ENCODE data around the gene CRYZ. TPM values are rescaled to one million over a fixed set of nuclear protein-coding genes. Genes with fewer than 3 reads are reported as not detected.
"Not testable (repeated sequence)": the region's sequence is repeated elsewhere in the genome, so short reads cannot be mapped to it uniquely, and the experiment has no call there.

Gene CRYZ
- total and polyA plus RNA-seq, 11 donors, result 12.7 to 54.1 (median 38.6) TPM

GRCh38 chr1:74677926-74678325, 54.9 kb downstream of the CRYZ start:
- no peak for TF ChIP-seq POLR2A (IDR thresholded peaks at IDR 0.05)
- TF ChIP-seq CTCF (IDR thresholded peaks at IDR 0.05), result no peak
- DNase-seq (no peak), ATAC-seq (no peak)
- H3K27me3 ChIP-seq, result peaks cover 0 to 25% (median 13%) of the 10 kb centered on the region in 9 donors
- no peaks in the 10 kb centered on the region for H3K36me3 ChIP-seq
- no peak overlapping the region for H3K27ac ChIP-seq
- no peaks in the 10 kb centered on the region for H3K9me3 ChIP-seq
- peaks cover 0 to 10% (median 0%) of the 10 kb centered on the region in 12 donors for H3K4me1 ChIP-seq
- intact Hi-C loops (cut with DNase I), result no loop called here
- no peak overlapping the region for H3K4me3 ChIP-seq

- peaks cover 0 to 10% (median 0%) of the 10 kb centered on the region in 12 donors for H3K4me1 ChIP-seq
- peaks cover 0 to 12% (median 0%) of the 10 kb centered on the region in 12 donors for H3K9me3 ChIP-seq
- intact Hi-C loops (cut with DNase I), result no loop called here
- no peak overlapping the region for H3K4me3 ChIP-seq
- ATAC-seq, result no peak
- peaks cover 0 to 25% (median 15%) of the 10 kb centered on the region in 9 donors for H3K27me3 ChIP-seq
- H3K36me3 ChIP-seq, result no peaks in the 10 kb centered on the region
- TF ChIP-seq POLR2A (IDR thresholded peaks at IDR 0.05) (no peak), CTCF (IDR thresholded peaks at IDR 0.05) (no peak)
- DNase-seq, result no peak
- H3K27ac ChIP-seq, result no peak overlapping the region
- WGBS, 4 donors, result 54 to 68% (median 64%) methylated on average over 6 of the region's 6 CpGs
Measured at GRCh38 chr1:74674278-74675048, 58.4 kb downstream of the CRYZ start.

GRCh38 chr1:74673351-74674111, 59.3 kb downstream of the CRYZ start, which contains the start of gene ERICH3:
Gene ERICH3, minus strand, starts transcription at chr1:74673792. Its CDS starts 273 bp downstream, at chr1:74673519.
- TF ChIP-seq CTCF (IDR thresholded peaks at IDR 0.05) (no peak), POLR2A (IDR thresholded peaks at IDR 0.05) (no peak)
- H3K9me3 ChIP-seq, result peaks cover 0 to 12% (median 0%) of the 10 kb centered on the region in 12 donors
- WGBS, 4 donors, result 3 to 18% (median 8%) methylated on average over 20 to 44 of the region's 44 CpGs
- no peak within 1 kb of the TSS for H3K27ac ChIP-seq
- peak in 2 of 4 donors; percentile 16 to 18 for ATAC-seq
- peak within 1 kb of the TSS in 10 of 12 donors; percentile 17 to 43 (median 37) for H3K4me3 ChIP-seq
- intact Hi-C loops (cut with DNase I), result no loop called here
- H3K36me3 ChIP-seq, result no peaks in the 10 kb centered on the region
- peaks cover 0 to 25% (median 15%) of the 10 kb centered on the region in 9 donors for H3K27me3 ChIP-seq
- peak in 1 of 5 donors; percentile 43 for DNase-seq
- H3K4me1 ChIP-seq, result peaks cover 0 to 10% (median 0%) of the 10 kb centered on the region in 12 donors

GRCh38 chr1:74670866-74671265, 62.0 kb downstream of the CRYZ start:
- intact Hi-C loops (cut with DNase I); H3K4me3 ChIP-seq; ATAC-seq; DNase-seq; H3K27ac ChIP-seq; H3K4me1 ChIP-seq; H3K36me3 ChIP-seq: not testable (repeated sequence)
- Histone ChIP-seq H3K9me3 (peaks cover 0 to 12% (median 0%) of the 10 kb centered on the region in 12 donors), H3K27me3 (peaks cover 0 to 25% (median 15%) of the 10 kb centered on the region in 9 donors)
- 58 to 71% (median 63%) methylated on average over 3 of the region's 3 CpGs for WGBS, 4 donors

Other genes starting within 250 kb of the CRYZ start
- gene LRRC53, start 220.4 kb downstream of the CRYZ start, total RNA-seq, result under 1 TPM in 2 of 9 donors, not detected in 7; 0.06 to 0.09 TPM
- under 1 TPM in 1 of 2 donors, not detected in 1; 0.04 TPM for gene LRRC53, start 220.4 kb downstream of the CRYZ start, polyA plus RNA-seq
- gene ERICH3, start 59.3 kb downstream of the CRYZ start, total RNA-seq, result under 1 TPM in 1 of 9 donors, not detected in 8; 0.21 TPM
- gene ERICH3, start 59.3 kb downstream of the CRYZ start, polyA plus RNA-seq, result under 1 TPM; 0.03 to 0.08 TPM
- gene TYW3, start 102 bp upstream of the CRYZ start, total RNA-seq, result 10 to 100 TPM; 10.6 to 28.1 (median 19.1) TPM
- 10 to 100 TPM; 14.8 to 22.7 TPM for gene TYW3, start 102 bp upstream of the CRYZ start, polyA plus RNA-seq